ENCODE data around the gene AGAP3.
A peak's percentile ranks its signal among the peaks of the same experiment; 100 is the strongest.

Gene AGAP3

DNA sequence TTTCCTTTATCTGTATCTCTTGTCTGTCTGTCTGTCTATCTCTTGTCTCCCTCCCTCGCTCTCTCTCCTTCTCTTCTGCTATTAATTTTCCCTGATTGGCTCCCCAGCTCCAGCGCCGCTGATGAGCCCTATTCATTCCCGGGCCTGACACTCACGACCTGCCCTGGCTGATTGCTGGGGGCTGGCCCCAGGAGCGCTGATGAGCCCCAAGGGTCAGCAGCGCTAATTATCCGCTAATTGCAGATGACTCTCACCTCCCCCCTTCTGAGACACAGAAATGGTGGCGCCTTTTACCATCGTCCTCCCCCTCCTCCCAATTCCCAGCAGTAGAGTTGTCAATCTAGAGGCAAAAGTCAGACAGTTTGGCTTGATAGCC, 82.5 kb downstream of the AGAP3 start:
- DNase-seq = no peak

DNA sequence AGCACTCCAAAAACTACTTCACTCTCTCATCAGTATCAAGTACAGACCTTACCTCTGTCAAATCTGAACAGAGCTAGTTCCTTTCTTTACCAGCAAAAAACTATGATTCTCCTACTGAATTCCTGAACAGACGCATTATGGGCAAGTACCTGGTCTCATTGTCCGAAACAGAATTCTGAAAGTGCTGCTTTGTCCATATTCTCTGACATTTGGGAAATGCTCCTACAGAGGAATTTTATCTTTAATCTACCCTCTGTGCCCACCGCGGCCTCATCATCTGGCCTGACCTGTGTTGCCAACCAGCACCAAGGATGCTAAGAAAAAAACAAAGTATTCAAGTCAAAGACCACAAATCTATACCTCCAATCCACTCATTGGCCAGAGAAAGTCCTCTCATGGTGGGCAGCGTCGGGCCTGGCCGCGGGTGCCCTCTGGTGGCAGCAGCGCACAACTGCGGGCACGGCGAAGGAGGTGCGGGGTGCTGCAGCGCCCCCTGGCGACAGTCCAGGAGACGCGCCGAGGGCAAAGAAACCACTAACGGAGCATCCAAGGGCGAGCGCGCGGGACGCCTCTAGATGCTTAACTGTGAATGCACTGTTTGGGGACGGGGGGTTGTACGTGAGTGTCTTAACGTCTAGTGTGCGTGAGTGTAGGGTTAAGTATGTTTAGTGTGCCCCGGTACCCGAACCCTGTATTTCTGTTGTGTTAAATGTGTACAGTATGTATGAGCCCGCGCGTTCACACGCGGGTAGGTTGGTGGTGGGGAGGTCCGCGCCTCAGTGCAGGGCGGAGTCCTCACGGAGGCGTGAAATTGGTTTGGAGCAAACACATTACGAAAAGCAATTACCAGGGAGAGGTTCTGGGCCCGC, 86.2 kb downstream of the AGAP3 start:
- peak; percentile 80 to 81 for DNase-seq

DNA sequence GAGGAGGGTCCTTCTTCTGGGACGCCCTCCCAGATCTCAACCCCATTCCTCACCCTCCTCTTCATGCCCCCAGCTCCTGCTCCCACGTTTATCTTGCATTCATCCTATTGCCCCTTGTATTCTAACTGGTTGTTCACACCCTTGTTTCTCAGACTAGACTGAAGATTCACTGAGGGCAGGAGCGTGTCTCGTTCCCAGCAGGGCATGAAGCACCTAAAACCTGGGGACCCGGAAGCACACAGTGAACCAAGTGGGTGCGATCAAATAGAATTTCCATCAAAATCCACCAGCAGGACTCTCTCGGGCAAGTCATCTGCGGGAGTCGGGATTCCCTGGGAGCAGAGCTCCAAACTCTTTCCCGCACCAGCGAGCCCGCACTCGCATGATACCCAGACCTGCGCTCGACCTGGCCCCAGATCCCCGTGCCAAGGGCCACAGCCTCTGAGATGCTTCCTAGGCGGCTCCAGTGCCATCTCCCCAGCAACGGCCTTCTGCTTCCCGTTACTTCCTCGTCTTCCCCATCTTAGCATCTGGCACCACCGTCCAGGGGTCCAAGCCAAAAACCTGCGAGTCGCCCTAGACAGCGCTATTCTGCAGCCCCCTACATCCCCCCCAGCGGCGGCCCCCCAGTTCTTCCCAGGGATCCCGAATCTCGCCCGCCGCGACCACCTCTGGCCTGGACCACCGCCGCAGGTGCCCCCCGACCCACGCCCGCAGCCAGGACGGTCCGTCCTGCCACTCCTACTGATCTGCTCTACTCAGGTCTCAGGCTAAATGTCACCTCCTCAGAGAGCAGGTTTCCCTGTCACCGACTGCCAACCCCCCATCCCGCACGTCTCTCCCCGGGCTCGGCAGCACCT, 87.3 kb downstream of the AGAP3 start:
- no peak for DNase-seq

DNA sequence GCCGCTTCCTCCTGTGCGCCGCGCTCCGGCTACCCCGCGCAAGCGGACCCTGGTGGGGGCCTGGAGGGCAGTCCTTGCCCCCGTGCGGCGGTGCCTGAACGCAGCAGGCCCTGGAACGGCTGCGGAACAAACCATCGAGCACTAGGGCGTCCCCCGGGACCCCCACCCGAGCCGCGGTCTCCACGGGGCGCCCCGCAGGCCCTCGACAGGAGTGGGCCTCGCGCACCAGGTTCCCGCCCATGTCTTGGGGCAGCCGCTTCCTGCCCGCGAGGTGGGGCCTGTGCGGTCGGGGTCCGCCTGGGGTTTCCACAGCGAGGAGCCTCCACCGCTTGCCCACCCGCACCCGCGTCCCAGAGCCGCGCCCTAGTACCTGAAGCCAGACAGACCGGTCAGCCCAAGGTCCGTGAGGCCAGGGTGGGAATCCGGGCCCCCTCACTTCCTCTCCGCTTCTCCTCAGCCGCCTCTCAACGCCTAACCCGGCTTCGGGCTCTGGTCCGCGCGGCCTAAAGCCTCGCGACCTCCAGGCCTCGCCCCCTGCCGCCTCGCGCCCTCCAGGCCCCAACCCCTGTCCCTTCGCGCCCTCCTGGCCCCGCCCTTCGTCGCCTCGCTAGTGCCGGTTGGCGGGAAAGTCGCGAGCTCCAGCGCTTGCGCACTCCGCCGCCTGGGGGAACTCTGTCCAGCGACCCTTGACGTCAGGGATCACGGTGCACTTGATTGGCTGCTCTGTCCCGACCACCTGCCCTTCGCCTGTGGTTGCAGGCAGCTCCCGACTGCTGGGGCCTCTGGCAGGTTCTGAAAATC, 88.2 kb downstream of the AGAP3 start:
- DNase-seq = peak; percentile 18 to 49

DNA sequence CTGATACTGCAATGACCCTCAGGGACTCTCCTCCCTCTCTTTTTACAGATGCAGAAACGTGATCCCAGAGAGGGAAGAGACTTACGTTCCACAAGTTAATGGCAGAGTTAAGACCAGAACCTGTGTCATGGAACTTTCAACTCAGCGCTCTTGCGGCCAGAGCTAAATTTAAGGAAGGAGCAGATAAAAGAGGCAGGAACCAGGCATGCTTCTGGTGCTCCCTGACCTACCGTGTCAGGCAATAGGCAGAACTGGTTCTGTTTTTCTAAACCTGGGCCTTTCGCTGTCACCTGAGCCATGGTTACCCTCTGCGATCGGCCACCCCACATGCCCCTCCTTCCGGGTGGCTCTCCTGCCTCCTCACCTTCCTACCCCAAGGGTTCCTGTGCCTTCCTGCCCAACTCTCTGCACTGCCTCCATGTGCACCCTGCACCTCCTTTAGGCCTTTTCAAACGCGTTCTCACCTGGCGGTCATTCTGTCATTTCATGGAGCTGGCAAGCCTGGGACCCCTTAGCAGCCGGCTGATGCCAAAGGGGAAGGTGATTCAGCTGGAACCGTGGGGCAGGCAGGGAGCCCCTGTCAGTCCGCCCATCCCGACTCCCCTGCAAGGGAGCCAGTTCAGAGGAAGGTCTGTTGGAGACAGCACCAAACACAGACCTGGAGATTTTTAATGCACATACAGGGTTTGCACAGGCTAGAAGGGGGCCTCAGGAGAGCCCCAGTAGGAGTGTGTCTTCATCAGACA, 88.9 kb downstream of the AGAP3 start:
- no peak for DNase-seq

DNA sequence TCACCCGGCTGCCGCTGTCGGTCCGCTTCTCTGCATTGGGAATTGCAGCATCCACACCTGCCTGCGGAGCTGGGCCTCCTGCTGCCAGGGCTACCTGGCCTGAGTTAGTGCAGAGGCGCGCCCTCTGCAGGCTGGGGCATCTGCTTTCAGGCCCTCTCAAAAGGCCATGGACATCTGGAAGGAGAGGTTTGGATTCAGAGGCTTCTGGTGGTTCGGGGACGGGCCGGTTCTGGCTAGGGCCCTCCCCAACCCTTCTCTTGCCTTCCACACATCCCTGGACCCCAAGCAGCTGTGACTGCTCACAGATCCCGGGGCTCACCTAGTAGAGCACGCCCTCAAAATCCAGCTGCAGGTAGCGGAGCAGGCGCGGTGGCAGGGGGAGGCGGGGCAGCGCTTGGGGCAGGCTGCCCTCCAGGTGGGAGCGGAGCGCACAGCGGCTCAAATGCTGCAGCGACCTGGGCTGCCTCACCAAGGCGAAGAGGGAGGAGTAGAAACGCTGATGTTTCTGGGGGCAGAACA, 89.6 kb downstream of the AGAP3 start:
- DNase-seq = no peak

DNA sequence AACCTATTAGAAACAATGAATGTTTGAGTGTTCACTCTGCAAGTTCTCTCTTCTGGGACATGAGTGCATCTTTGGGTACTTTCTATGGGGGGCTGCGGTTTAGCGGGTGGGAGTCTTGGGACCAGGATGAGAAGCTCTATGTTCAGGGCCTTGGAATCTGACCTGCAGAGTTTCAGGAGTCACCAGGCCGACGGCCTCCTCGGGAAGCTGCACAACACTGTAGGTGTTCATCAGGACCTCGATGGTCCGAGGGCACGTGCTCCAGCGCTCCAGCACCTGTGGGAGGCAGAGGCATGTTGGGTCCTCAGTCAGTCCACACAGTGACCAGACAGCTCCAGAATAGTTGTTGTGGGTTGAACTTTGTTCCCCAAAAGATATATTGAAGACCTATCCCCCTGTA, 90.1 kb downstream of the AGAP3 start:
- no peak for DNase-seq

DNA sequence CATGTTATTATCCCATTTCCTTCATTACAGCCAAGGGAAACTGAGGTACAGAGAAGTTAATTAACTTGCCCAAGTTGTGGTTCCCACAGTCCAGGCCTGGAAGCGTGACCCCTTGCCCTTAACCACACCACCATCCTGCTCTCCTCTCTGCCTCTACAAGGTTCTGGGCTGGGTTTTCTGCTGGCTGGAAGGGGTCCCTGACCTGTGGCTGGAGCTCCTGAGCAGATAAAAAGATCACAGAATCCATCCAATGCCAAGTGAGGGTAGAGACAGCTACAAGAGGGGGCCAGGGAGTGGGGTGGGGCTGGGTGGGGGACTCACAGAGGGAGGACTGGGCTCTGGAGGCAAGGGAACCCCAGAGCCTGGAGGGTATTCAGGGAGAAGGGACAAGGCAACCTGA, 91.0 kb downstream of the AGAP3 start:
- DNase-seq = no peak

DNA sequence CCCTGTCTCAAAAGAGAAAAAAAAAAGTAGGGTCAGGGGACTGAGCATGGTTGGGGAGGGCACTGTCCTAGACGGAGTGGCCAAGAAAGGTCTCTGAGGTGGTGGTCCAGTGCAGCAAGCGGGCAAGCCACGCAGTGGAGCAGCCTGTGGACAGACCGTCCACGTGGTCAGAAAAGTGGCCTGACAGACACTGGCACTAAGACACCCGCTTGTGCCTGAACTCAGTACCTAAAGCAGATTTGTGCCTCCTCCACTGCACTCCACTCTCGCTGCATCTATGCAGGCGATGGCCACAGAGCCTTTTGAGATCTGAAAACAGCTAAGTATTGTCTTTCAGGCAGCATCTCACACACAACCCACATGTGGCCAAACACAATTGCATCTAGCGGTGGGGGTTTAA, 92.0 kb downstream of the AGAP3 start:
- no peak for DNase-seq

DNA sequence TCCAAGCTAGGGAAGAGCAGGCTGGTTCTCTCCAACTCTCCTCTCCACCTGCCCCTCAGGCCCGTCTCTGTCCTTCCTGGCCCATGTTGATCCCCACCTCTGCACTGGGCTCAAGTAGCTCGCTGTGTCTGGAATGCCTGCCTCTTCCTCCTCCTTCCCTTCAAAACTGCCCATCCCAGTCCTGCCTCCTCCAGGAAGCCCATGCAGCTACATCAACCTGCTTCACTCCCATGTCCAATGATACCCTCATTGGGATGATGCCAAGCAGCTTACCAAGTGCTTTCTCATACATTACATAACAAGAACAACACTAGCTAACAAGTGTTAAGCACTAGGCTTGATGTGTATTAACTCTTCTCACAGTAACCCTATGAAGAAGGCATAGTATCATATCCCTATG, 92.6 kb downstream of the AGAP3 start:
- no peak for DNase-seq

DNA sequence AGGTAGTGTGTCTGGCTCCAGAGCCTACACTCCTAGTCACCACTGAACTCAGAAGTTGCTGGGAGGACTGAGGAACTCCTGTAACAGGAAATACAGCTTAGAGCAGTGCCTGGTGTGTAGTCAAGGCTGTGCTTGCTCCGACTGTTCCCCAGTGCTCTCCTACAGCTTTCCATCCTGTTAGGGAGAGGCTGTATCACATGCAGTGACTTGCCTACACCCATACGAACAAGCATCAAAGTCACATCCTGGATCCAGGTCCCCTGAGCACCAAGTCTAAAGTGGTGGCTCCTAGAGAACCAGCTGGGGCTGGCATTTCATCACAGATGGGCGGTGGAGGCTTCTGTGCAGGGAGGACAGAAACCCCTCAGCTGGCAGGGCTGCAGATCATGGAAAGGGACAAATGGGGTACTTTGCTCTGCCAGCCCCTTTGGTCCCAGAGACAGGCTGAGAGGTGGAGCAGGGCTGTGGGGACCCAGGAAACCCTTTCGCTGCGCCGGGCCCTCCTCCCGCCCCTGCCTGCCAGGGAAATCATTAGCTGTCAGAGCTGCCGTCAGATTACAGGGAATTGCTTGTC, 93.1 kb downstream of the AGAP3 start:
- no peak for DNase-seq

DNA sequence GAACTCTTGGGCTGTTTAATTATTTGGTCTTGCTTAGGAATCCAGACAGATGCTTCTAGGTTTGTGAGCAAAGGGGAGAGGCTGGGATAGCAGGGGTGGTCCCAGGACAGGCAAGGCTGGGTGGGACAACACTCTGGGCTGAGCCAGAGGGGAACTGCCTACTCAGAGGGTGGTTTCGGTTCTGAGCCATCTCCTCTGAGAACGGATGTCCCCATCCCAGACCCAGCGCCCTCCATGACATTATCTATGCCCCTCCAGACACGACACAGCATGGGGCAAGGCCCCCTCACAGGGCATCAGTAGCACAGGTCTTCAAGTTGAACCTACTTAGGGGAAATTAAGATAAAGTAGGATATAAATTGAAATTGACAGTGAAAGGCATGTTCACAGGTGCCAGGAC, 93.7 kb downstream of the AGAP3 start:
- DNase-seq = no peak

DNA sequence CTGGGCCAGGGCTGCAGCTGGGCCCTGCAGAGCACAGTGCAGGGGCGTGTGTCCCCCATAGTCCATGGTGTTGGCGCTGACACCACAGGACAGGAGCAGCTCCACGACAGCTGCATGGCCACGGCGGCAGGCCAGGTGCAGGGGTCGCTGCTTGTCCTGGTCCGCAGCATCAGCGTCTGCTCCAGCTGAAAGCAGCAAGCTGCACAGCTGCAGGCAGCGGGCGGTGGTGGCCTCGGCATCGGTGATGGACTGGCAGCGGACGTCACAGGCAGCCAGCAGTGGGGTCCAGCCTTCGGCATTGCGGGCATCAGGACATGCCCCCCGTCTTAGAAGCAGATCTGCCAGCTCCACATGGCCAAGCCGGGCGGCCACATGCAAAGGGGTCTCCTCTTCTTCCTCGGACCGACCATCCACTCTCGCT, 94.7 kb downstream of the AGAP3 start:
- DNase-seq = no peak

DNA sequence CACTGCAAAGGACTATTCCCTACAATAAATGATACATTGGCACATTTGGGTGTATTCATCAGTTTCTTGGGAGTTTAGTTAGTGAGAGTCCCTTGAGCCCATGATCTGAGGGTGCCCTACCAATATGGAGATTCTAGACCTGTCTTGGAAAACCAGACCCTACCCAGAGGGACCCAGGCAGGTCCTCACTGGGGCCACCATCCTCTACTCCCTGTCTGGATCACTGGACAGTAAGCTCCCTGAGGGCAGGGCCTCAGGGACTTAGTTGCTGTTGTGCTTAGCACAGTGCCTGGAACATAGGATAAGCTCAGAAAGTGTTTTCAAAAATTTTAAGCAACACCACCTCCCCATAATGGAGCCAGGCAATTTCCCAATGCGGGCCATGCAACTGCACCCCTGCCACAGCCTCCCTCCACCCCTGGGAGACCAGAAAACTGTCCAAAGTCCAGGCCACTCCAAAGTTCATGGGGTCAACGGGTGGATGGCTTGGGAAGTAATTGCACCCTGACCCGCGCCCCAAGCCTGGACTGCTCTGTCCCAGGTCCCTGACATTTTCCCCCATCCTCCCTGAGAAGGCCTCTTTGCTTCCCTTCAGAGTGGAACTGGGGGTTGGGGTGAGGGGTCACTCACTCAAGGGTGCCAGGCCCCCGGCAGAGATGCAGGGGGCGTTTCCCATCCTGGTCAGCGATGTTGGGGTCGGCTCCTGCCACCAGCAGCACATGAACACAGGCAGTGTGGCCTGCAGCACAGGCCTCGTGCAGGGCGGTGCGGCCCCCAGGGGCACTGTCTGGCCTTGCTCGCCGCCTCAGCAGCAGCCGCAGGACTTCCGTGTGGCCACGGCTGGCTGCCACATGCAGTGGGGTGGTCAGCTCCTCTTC, 99.7 kb downstream of the AGAP3 start:
- no peak for DNase-seq

DNA sequence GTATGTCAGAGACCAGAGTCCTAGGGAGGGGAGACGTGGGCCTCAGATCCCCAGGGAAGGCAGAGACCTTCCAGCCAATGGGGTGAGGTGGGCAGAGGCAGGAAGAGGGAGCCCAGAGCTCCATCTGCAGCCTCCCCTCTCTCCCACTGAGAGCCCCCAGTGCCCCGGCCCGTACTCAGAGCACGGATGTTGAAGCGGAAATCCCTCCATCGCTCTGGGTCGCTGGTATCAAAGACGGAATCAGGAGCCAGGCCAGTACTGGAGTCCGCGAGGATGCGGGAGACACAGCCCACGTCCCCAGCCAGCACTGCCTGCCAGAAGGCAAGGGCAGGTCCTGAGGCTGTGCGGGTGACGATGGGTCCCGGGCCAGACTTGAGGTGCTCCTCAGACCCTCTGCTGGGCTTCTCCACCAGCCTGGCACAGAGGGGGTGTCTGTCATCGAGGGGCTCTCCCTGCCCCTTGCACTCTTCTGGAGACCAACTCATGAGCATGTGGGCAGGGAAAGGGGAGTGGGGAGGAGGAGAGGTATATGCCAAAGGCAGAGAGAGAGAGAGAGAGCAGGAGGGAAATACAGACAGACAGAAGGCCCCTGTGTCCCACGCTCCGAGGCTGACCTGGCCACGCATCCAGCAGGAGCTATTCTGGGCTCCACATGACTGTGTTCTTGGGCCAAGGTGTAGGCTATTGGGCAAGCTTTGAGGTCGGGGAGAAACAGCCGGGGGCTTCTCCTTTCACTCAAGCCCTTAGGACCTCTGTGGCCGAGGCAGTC, 100.5 kb downstream of the AGAP3 start, which contains the start of gene ASB10:
Gene ASB10 (minus strand): TSS at position 611 of the 769 bp plus-strand sequence. CDS start 120 bp downstream, at position 491.
- no peak for DNase-seq

DNA sequence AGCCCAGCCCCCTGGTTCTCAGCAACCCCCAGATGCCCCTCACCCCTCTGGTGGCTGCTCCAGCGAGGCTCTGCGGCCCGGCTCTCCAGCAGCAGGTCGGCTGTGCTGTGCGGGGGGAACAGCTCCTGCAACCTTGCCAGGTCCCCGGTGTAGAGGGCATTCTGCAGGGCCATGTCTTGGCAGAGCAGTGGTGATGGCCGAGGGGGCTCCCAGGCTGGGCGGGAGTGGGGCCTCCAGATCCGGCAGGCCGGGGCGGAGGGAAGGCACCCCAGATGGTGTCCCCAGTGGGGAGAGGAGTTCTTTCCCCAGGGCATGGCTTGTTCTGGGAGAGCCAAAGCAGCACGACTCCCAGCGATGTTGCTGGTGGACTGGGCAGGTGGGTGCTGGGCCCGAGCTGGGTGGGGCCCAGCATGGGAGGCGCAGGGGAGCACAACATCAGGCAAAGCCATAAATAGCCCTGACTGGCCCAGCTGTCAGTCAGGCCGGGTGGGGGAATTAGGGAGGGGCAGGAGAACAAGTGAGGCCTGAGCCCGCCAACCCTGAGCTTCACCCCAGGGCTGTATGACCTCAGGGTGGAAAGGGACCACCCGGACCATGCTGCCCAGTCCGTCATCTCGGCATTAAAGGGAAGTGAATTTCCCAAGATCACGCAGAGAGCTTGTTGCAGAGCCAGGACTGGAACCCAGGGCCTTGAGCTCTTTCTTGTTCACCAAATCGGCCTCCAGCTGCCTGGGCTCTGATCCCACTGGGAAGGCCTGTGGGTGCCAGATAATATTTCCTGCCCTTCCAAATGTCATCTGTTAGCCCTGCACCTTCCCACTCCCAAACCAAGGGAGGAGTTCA, 101.4 kb downstream of the AGAP3 start:
- no peak for DNase-seq

DNA sequence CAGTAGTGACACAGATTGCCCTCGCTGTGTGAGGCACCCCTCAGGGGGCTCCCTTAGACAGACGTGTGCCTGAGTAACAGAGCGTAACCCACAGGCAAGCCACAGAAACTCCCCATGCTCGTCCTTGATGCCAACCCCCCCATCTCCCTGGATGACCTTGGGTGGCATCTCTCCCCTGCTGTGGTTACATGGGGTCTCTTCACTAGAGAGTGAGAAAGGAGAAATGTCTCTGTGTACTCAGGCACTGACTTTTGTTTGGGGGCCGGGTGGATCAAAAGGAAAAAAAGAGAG, 101.9 kb downstream of the AGAP3 start:
- no peak for DNase-seq

DNA sequence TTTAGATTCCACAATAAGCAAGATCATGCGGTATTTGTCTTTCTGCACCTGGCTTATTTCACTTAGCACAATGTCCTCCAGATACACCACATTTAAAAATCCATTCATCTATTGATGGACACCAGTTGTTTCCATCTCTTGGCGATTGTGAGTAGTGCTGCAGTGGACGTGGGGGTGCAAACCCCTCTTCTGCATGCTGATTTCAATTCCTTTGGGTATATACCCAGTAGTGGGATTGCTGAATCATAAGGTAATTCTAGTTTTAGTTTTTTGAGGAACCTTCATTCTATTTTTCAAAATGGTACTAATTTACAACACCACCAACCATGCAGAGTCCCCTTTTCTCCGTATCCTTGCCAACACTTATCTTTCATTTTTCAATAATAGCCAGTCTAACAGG, 102.8 kb downstream of the AGAP3 start:
- DNase-seq = no peak

DNA sequence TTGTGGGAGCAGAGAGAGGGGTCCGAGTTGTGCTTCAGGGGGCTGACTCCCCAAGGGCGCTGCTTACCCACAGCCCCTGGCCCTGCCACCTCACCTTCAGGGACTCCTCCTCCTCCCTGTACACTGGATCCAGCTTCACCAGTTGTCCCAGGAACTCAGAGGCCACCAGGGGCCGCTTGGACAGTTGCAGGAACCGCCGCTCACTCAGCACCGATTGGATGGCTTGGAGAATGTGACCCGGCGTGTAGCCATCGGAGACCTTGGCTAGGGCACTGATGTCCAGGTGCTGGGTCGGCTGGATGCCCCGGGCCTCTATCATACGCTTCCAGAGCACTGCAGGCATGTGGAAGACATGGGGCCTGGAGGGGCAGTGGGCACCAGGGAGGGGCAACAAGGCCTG, 105.3 kb downstream of the AGAP3 start:
- no peak for DNase-seq

Data from CD4-positive, alpha-beta T cell treated with Interleukin-1 beta for 1 hour (primary cell).